ENCODE results near the gene SH2B3.

SH2B3 gene

GRCh38 chr12:111424793-111425251 lies 19.1 kb downstream of the SH2B3 start:
- H3K27ac Mint-ChIP-seq, result peak overlapping the region; percentile 71
- H3K4me1 Mint-ChIP-seq (ENCODE audit: low read depth), result peaks cover 43% of the 10 kb centered on the region
- no peaks in the 10 kb centered on the region for H3K27me3 Mint-ChIP-seq (ENCODE audit: low read depth)
- no peak overlapping the region for H3K4me3 Mint-ChIP-seq
- peaks cover 20% of the 10 kb centered on the region for H3K36me3 Mint-ChIP-seq (ENCODE audit: low read depth)
- H3K9me3 Mint-ChIP-seq, result no peaks in the 10 kb centered on the region

- Mint-ChIP-seq H3K27ac (peak overlapping the region; percentile 71), H3K9me3 (no peaks in the 10 kb centered on the region), H3K27me3 (ENCODE audit: low read depth) (no peaks in the 10 kb centered on the region), H3K4me3 (no peak overlapping the region), H3K36me3 (ENCODE audit: low read depth) (peaks cover 16% of the 10 kb centered on the region), H3K4me1 (ENCODE audit: low read depth) (peaks cover 50% of the 10 kb centered on the region)
These were observed 19.9 kb downstream of the SH2B3 start for GRCh38 chr12:111425655-111426054.

- Mint-ChIP-seq H3K9me3 (no peaks in the 10 kb centered on the region), H3K27me3 (ENCODE audit: low read depth) (no peaks in the 10 kb centered on the region), H3K36me3 (ENCODE audit: low read depth) (peaks cover 15% of the 10 kb centered on the region)
These were observed 20.8 kb downstream of the SH2B3 start for GRCh38 chr12:111426344-111427185.

GRCh38 chr12:111427417-111428074 lies 21.8 kb downstream of the SH2B3 start:
- Mint-ChIP-seq H3K4me1 (ENCODE audit: low read depth) (peaks cover 62% of the 10 kb centered on the region), H3K27me3 (ENCODE audit: low read depth) (no peaks in the 10 kb centered on the region), H3K36me3 (ENCODE audit: low read depth) (peaks cover 14% of the 10 kb centered on the region), H3K27ac (no peak overlapping the region), H3K9me3 (no peaks in the 10 kb centered on the region), H3K4me3 (no peak overlapping the region)

More at GRCh38 chr12:111426344-111427185, 20.8 kb downstream of the SH2B3 start:
- Mint-ChIP-seq H3K4me3 (peak overlapping the region; percentile 30), H3K27ac (peak overlapping the region; percentile 71), H3K4me1 (ENCODE audit: low read depth) (peaks cover 56% of the 10 kb centered on the region)

- H3K9me3 Mint-ChIP-seq, result no peaks in the 10 kb centered on the region
- peak overlapping the region; percentile 64 for H3K4me3 Mint-ChIP-seq
- peaks cover 15% of the 10 kb centered on the region for H3K36me3 Mint-ChIP-seq (ENCODE audit: low read depth)
- peaks cover 65% of the 10 kb centered on the region for H3K4me1 Mint-ChIP-seq (ENCODE audit: low read depth)
- peak overlapping the region; percentile 41 for H3K27ac Mint-ChIP-seq
- no peaks in the 10 kb centered on the region for H3K27me3 Mint-ChIP-seq (ENCODE audit: low read depth)
These were observed 22.5 kb downstream of the SH2B3 start for GRCh38 chr12:111428081-111428727.

GRCh38 chr12:111428728-111429175 lies 23.0 kb downstream of the SH2B3 start:
- Mint-ChIP-seq H3K27me3 (ENCODE audit: low read depth) (no peaks in the 10 kb centered on the region), H3K4me1 (ENCODE audit: low read depth) (peaks cover 68% of the 10 kb centered on the region), H3K9me3 (no peaks in the 10 kb centered on the region), H3K27ac (peak overlapping the region; percentile 87), H3K36me3 (ENCODE audit: low read depth) (peaks cover 17% of the 10 kb centered on the region), H3K4me3 (peak overlapping the region; percentile 64)

GRCh38 chr12:111429828-111430432 lies 24.2 kb downstream of the SH2B3 start:
- Mint-ChIP-seq H3K36me3 (ENCODE audit: low read depth) (peaks cover 22% of the 10 kb centered on the region), H3K27me3 (ENCODE audit: low read depth) (no peaks in the 10 kb centered on the region), H3K9me3 (no peaks in the 10 kb centered on the region), H3K4me1 (ENCODE audit: low read depth) (peaks cover 73% of the 10 kb centered on the region), H3K4me3 (peak overlapping the region; percentile 72), H3K27ac (peak overlapping the region; percentile 93)

GRCh38 chr12:111430433-111431353 lies 25.0 kb downstream of the SH2B3 start:
- Mint-ChIP-seq H3K27ac (peak overlapping the region; percentile 93), H3K4me3 (peak overlapping the region; percentile 75), H3K36me3 (ENCODE audit: low read depth) (peaks cover 23% of the 10 kb centered on the region), H3K4me1 (ENCODE audit: low read depth) (peaks cover 74% of the 10 kb centered on the region), H3K9me3 (no peaks in the 10 kb centered on the region), H3K27me3 (ENCODE audit: low read depth) (no peaks in the 10 kb centered on the region)

- Mint-ChIP-seq H3K9me3 (no peaks in the 10 kb centered on the region), H3K27me3 (ENCODE audit: low read depth) (no peaks in the 10 kb centered on the region), H3K27ac (peak overlapping the region; percentile 93), H3K36me3 (ENCODE audit: low read depth) (peaks cover 21% of the 10 kb centered on the region), H3K4me1 (ENCODE audit: low read depth) (peaks cover 75% of the 10 kb centered on the region), H3K4me3 (peak overlapping the region; percentile 75)
These were observed 26.0 kb downstream of the SH2B3 start for GRCh38 chr12:111431772-111432171.

- H3K9me3 Mint-ChIP-seq, result no peaks in the 10 kb centered on the region
- H3K36me3 Mint-ChIP-seq (ENCODE audit: low read depth), result peaks cover 30% of the 10 kb centered on the region
- H3K4me3 Mint-ChIP-seq, result peak overlapping the region; percentile 74
- peak overlapping the region; percentile 97 for H3K27ac Mint-ChIP-seq
- H3K27me3 Mint-ChIP-seq (ENCODE audit: low read depth), result peaks cover 4% of the 10 kb centered on the region
- H3K4me1 Mint-ChIP-seq (ENCODE audit: low read depth), result peaks cover 75% of the 10 kb centered on the region
These were observed 28.3 kb downstream of the SH2B3 start for GRCh38 chr12:111434049-111434448.

- Mint-ChIP-seq H3K9me3 (no peaks in the 10 kb centered on the region), H3K4me1 (ENCODE audit: low read depth) (peaks cover 72% of the 10 kb centered on the region), H3K36me3 (ENCODE audit: low read depth) (peaks cover 31% of the 10 kb centered on the region), H3K27ac (peak overlapping the region; percentile 97), H3K4me3 (peak overlapping the region; percentile 74), H3K27me3 (ENCODE audit: low read depth) (peaks cover 4% of the 10 kb centered on the region)
These were observed 29.1 kb downstream of the SH2B3 start for GRCh38 chr12:111434680-111435338.

GRCh38 chr12:111435661-111436201 lies 30.0 kb downstream of the SH2B3 start:
- H3K9me3 Mint-ChIP-seq, result no peaks in the 10 kb centered on the region

GRCh38 chr12:111436266-111436665 lies 30.5 kb downstream of the SH2B3 start:
- Mint-ChIP-seq H3K4me1 (ENCODE audit: low read depth) (peaks cover 72% of the 10 kb centered on the region), H3K27me3 (ENCODE audit: low read depth) (peaks cover 4% of the 10 kb centered on the region), H3K9me3 (no peaks in the 10 kb centered on the region), H3K4me3 (peak overlapping the region; percentile 18), H3K36me3 (ENCODE audit: low read depth) (peaks cover 35% of the 10 kb centered on the region), H3K27ac (peak overlapping the region; percentile 43)

More at GRCh38 chr12:111435661-111436201, 30.0 kb downstream of the SH2B3 start:
- Mint-ChIP-seq H3K27me3 (ENCODE audit: low read depth) (peaks cover 4% of the 10 kb centered on the region), H3K4me1 (ENCODE audit: low read depth) (peaks cover 70% of the 10 kb centered on the region), H3K27ac (peak overlapping the region; percentile 97), H3K36me3 (ENCODE audit: low read depth) (peaks cover 37% of the 10 kb centered on the region), H3K4me3 (peak overlapping the region; percentile 74)
